Smooth muscle cell of the brain vasculature (primary cell): Measurements from ENCODE around the gene FCGR3B.
A peak's percentile ranks its signal among the peaks of the same experiment; 100 is the strongest.
"Not testable (repeated sequence)": the region's sequence is repeated elsewhere in the genome, so short reads cannot be mapped to it uniquely, and the experiment has no call there.

Experiments used
- DNase-seq: peaks from one replicate; pipeline ENCODE4 v3.0.0-alpha.2; 2012; ENCODE audit warnings: low read depth, low spot score

FCGR3B gene

GRCh38 chr1:161639203-161639602, 8.2 kb upstream of the FCGR3B start:
- DNase-seq: not testable (repeated sequence)

DNA sequence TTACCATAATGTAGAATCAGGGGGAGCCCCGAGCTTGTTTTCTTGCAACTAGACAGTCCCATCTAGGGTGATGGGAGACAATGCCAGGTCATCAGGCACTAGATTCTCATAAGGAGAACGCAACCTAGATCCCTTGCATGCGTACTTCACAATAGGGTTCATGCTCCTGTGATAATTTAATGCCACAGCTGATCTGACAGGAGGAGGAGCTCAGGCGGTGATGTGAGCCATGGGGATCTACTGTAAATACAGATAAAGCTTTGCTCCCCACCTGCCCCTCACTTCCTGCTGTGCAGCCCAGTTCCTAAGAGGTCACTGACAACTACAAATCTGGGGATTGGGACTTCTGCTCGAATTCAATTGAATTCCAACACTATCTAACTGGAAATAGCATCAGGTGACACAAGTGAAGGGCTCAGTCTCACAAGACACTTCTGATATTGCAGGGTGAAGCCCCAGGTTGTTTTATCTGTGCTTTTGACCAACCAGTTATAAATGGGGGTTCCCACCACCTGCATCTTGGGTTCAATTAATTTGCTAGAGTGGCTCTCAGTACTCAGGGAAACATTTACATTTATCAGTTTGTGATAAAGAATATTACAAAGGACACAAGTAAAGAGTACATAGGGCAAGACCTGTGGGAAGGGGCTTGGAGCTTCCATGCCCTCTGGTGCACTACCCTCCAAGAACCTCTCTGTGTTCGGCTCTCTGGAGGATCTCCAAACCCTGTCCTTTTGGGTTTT, 7.4 kb upstream of the FCGR3B start:
- DNase-seq: not testable (repeated sequence)

GRCh38 chr1:161636976-161637375, 6.0 kb upstream of the FCGR3B start:
- DNase-seq: not testable (repeated sequence)

- not testable (repeated sequence) for DNase-seq
Measured at GRCh38 chr1:161636189-161636782, 5.3 kb upstream of the FCGR3B start.

- DNase-seq: not testable (repeated sequence)
Measured at GRCh38 chr1:161634993-161635392, 4.0 kb upstream of the FCGR3B start.

DNA sequence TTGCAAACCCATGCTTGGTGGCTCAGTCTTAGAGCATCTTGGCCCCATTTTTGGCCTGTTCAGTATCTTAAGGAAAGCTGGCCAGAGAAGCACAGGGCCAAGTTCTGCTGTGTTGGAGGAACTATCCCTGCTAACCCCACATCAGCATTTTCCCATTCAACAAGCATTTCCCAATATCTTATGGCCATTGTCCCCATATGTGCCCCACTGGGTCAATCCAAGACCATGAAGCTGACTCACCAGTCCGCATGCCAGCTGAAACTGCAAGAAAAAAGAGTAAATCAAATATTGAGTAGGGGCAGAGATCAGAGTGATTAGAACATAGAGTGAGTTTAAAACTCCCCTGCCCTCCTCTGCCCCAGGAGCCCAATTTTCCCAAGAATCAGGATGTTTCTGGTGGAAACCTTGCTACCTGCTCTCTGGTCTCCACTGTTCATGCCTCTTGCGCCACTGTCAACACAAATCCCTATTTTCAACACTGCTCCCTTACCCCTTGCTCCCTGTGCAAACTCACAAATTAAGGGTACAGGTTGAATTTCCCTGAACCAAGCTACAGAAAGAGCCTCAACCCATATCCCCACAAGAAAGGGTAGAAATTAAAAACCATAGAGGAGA, 741 bp downstream of the FCGR3B start:
- not testable (repeated sequence) for DNase-seq

DNA sequence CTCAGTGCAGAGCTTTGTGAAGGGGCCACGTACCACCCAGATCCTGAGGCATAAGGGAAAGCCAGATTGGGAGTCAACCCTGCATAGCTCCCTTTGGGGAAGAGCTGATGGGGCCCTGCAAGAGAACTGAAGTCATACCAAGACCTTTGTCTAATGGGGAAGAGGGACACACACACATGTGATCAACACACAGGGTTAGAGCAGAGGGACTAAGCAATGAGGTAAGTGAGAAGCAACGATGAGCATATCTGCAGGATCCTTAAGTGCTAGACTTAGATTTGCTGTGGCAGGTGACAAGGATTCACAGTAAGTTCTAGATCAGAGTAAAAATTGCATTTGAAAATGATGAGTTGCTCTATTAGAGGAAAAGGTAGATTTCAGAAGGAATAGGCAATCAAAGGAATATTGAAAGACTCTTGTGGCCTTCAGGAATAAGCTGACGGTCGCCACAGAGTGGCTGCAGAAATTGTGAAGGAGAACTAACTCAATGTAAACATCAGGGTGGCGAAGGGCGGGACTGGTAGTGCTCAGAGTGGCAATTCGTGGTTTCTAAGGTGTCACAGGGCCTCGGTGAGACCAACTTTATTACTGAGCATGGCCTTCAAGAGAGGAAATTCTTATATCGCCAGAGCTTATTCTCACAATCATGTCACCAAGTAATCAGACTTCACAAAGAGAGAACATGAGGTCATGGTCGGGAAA, 4.4 kb downstream of the FCGR3B start:
- DNase-seq: not testable (repeated sequence)

DNA sequence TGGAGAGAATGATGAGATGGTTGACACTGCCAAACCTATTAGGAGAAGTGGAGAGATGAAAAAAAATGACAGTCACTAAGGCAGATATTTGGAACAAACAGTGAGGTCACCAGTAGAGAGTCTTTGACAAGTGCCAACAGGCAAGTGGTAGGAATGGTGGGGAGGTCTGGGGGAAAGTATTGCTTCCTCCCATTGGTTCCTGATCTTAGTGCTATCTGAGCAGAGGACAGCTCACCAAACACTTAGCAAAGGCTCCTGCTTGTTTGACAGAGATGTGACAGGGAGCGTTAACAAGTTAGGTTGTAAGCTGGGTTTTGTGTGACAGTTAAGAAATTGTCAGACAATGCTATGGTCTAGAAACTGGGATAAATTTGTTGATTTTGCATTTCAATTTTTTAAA, 6.4 kb downstream of the FCGR3B start:
- not testable (repeated sequence) for DNase-seq

- DNase-seq: not testable (repeated sequence)
Measured at GRCh38 chr1:161623401-161624051, 7.5 kb downstream of the FCGR3B start.

GRCh38 chr1:161622054-161622453, 8.9 kb downstream of the FCGR3B start:
- not testable (repeated sequence) for DNase-seq

DNA sequence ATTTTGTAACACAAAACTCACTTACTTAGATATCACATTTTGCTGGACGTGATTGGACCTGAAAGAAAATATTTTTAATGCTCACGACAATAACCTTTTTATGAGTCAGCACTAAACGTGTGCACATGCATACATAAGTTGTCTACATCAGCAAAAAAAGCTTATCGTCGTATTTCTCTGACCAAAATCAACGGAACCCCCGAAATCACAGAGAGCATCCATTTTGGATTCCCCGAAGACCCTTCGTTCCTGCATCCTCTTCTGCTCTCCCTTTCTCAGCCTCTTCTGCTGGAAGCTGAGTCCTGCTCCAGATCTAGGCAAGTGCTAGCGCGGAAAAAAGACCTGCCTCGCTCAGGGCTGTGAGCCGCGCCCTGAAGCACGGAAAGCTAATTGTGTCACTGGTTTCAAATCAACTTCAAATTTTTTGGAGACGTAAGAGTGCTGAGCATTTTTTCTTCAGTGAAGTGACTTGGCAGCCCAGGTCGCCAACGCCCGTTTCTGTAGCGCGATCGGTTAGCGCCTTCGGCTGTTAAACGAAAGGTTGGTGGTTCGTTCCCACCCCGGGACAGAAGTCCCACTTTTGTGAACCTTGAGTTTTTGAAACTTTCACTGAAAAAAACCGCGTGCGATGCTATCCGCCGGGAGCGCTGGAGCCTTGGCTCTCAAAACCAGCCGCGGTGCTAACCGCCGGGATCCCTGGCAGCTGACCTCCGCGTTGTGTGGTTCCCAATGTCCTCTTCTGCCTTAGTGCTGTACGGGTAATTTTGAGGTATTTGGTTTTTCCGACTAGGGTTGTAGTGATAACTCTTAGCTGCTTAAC, 9.6 kb downstream of the FCGR3B start:
- not testable (repeated sequence) for DNase-seq

DNA sequence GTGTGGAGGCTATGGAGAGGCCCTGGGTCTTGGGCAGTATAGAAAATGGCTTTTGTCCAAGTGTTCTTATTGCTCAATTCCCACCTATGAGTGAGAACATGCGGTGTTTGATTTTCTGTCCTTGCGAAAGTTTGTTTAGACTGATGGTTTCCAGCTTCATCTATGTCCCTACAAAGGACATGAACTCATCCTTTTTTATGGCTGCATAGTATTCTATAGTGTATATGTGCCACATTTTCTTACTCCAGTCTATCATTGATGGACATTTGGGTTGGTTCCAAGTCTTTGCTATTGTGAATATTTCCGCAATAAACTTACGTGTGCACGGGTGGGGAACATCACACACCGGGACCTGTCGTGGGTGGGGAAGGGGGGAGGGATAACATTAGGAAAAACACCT, 10.6 kb downstream of the FCGR3B start:
- not testable (repeated sequence) for DNase-seq

- DNase-seq: not testable (repeated sequence)
Measured at GRCh38 chr1:161618517-161618916, 12.5 kb downstream of the FCGR3B start.

DNA sequence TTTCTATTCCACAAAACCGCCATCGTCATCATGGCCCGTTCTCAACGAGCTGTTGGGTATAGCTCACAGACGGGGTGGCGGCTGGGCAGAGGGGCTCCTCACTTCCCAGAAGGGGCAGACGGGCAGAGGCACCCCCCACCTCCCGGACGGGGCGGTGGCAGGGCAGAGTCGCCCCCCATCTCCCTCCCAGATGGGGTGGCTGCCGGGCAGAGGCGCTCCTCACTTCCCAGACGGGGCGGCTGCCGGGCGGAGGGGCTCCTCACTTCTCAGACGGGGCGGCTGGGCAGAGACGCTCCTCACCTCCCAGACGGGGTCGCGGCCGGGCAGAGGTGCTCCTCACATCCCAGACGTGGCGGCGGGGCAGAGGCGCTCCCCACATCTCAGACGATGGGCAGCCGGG, 14.6 kb downstream of the FCGR3B start:
- DNase-seq: not testable (repeated sequence)

DNA sequence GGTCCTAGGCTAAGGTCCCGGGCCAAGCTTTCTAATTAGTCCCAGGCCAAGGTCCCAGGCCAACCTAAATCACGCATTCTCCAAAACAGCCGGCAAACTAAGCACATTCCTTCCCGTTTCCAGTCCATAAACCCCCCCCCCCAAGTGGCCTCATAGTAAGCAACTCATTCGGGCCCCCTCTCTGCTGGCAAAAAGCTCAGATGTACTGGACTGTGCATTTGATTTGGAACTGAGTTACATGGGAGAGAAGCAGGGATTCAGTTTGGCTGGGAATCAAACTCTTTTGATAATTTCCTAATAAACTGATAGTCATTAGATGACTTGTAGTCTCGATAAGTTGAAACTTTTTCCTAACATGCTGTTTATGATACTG, 17.8 kb downstream of the FCGR3B start:
- DNase-seq: not testable (repeated sequence)

- peak; percentile 95 for DNase-seq
Measured at GRCh38 chr1:161612322-161613141, 18.4 kb downstream of the FCGR3B start.

DNA sequence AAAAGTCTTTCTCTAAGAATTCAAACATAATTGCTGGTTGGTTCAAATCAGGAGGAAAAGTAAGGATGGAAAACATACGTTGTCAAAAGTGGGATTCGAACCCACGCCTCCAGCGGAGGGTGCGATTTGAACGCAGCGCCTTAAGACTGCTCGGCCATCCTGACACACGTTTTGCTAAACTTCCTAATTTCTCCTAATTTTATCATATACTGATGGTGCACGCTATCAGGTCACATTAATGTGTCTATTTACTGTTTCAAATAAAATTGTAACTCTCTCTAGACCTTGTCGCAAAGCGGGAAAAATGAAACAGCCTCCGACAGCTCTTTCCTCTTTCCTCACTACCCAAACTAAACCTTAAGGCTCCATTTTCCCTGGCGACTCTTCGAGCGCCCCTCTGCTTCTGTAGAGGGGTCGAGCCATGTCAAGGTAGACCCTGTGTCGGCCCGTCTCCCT, 19.1 kb downstream of the FCGR3B start:
- DNase-seq: not testable (repeated sequence)

DNA sequence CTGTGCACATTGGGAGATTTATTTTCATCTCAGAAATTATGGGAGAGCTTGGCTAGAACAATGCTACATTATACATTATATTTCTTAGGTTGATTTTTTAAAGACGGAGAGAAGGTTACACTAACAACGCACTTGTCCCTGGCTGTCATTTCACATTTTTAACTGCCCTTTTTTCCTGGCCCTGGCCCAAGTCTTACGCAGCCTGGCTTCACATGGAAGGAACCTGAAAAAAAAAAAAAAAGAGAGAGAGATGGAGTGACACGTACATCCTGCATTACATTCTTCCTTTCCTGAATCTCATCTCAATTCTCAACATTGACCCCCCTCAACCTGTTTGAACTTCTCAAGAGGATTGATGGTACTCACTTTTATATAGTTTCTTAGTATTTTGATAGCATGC, 20.8 kb downstream of the FCGR3B start:
- DNase-seq: not testable (repeated sequence)

GRCh38 chr1:161606541-161607336, 24.2 kb downstream of the FCGR3B start:
- DNase-seq: not testable (repeated sequence)
